ENCODE measurements around the gene WNT3A.

GRCh38 chr1:228016653-228017355, 10.0 kb downstream of the WNT3A start:
- TF ChIP-seq CTCF (conservative IDR thresholded peaks at IDR 0.05 in 1 of 2, IDR thresholded peaks at IDR 0.05 in 1 of 2; ENCODE audit: extremely low read depth in 1 of 2, insufficient read depth in 1 of 2, low read depth in 1 of 2, low read length in 2 of 2), result no peak
- no peak for TF ChIP-seq EZH2 (IDR thresholded peaks at IDR 0.05; ENCODE audit: borderline replicate concordance, low read length)
